ENCODE measurements around the gene KIF3A. TPM values are rescaled to one million over a fixed set of nuclear protein-coding genes. Genes with fewer than 3 reads are reported as not detected.
"Not testable (repeated sequence)": the region's sequence is repeated elsewhere in the genome, so short reads cannot be mapped to it uniquely, and the experiment has no call there.

KIF3A gene
- total RNA-seq, 1 experiment from 2014 or later: 3.2 TPM

DNA sequence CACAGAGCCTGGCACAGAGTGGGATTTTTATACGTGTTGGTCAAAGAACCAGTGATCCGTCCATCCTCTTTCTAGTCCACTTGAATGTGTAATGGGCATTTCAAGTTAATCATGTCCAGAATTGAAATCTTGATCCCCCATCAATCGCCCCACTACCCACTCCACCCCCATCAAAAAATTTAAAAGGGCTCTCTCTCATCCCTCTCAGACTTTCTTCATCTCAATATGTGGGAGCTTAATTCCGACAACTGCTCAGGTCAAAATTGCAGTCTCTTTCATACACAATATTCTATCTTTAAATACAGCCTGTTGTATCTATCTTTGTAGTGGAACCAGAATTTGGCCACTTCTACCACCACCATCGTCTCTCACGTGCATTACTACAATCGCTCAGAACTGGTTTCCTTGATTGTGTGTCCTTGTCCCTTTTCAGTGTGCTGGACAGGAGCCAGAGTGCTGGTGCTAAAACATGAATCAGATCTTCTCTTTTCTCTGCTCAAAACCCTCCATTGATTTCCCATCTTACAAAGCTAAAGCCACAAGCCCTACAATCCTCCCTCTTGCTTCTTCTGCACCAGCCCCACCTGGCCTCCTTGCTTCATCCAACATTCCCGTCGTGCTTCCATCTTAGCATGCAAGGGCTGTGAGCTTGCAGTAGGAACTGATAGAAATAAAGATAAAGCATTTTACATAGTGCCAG is 786 bp upstream of the KIF3A start:
- DNase-seq: no peak
- peaks cover 2% of the 10 kb centered on the region; the same call in 1 of the 2 replicates for H3K27me3 ChIP-seq (ENCODE audit: control insufficient read depth, insufficient read depth, low read length)
- no peaks in the 10 kb centered on the region for H3K36me3 ChIP-seq (replicated peaks; ENCODE audit: control insufficient read depth, insufficient read depth, low read length)
- no peak overlapping the region for H3K4me3 ChIP-seq (ENCODE audit: insufficient read depth, low read depth, low read length)

DNA sequence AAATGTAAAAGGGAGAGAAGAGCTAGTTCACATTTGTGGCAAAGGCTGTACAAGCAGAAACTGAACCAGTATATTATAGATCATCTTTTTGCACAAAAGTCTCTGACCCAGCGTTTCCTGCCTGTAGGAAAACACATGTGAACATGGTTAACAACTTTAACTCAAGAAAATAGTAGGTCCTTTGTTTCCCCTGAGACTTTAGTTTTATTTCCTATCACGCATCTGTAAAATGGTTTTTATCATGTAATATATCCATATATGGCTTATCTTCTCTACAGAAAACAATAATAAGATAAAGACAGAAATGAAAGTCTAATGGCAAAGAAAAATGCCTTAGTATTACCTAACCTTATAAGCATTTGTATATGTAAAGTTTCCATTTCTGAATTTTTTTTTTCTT is 2.7 kb downstream of the KIF3A start:
- Histone ChIP-seq H3K36me3 (replicated peaks; ENCODE audit: control insufficient read depth, insufficient read depth, low read length) (no peaks in the 10 kb centered on the region), H3K4me3 (ENCODE audit: insufficient read depth, low read depth, low read length) (no peak overlapping the region), H3K27me3 (ENCODE audit: control insufficient read depth, insufficient read depth, low read length) (peaks cover 2% of the 10 kb centered on the region; the same call in 1 of the 2 replicates)
- DNase-seq: no peak

DNA sequence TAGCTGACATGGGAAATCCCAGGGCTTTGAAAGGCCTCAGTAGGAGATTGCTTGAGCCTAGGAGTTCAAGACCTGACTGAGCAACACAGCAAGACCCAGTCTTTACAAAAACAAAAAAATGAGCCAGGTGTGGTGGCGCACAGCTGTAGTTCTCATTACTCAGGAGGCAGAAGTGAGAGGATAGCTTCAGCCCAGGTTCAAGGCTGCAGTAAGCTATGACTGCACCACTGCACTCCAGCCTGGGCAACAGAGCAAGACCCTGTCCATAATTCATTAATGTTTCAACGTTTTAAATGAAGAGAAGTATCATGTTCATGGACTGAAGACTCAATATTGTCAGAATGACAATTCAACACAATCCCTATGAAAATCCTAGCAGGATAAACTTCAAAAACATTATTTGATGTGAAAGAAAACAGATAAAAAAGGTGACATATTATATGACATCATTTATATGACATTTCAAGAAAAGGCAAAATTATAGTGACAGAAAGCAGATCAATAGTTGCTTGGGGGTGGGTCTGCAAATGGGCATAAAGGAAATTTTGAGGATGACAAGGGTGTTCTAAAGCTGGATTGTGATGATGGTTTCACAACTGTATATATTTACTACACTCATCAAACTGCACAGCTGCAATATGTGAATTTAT is 3.7 kb downstream of the KIF3A start:
- Histone ChIP-seq H3K27me3 (ENCODE audit: control insufficient read depth, insufficient read depth, low read length) (no peaks in the 10 kb centered on the region; the same call in 1 of the 2 replicates), H3K4me3 (ENCODE audit: insufficient read depth, low read depth, low read length) (no peak overlapping the region), H3K36me3 (replicated peaks; ENCODE audit: control insufficient read depth, insufficient read depth, low read length) (no peaks in the 10 kb centered on the region)
- DNase-seq: no peak

DNA sequence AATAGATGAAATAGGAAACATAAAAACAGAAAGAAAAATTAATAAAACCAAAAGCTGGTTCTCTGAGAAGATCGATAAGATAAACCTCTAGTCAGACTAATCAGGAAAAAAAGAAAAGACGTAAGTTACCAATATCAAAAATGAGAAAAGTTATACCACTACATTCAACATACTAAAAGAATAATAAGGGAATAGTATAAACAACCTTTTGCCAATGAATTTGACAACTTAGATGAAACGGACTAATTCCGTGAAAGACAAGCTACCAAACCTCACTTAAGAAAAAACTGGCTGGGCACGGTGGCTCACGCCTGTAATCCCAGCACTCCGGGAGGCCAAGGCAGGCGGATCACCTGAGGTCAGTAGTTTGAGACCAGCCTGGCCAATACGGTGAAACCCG is 7.5 kb downstream of the KIF3A start:
- H3K27me3 ChIP-seq (ENCODE audit: control insufficient read depth, insufficient read depth, low read length): no peaks in the 10 kb centered on the region
- no peak overlapping the region for H3K4me3 ChIP-seq (ENCODE audit: insufficient read depth, low read depth, low read length)
- H3K36me3 ChIP-seq (replicated peaks; ENCODE audit: control insufficient read depth, insufficient read depth, low read length): no peaks in the 10 kb centered on the region
- no peak for DNase-seq

DNA sequence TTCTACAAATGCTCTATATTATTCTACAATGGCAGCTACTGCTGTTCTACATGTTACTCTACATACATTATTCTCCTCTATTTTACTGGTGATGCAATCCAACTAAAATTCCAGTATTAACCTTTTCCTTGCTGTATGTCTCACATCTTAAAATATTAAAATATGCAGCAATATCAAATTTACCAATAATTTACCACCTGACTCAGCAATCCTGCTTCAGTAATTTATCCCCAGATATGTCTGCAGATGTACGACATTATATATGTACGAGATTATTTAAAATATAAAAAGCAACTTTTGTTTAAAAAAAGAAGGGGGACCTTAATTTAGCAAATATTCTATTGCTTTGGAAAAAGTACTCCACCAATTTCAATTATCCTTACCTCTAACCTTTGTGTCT is 11.6 kb downstream of the KIF3A start:
- Histone ChIP-seq H3K4me3 (ENCODE audit: insufficient read depth, low read depth, low read length) (no peak overlapping the region), H3K27me3 (ENCODE audit: control insufficient read depth, insufficient read depth, low read length) (no peaks in the 10 kb centered on the region), H3K36me3 (replicated peaks; ENCODE audit: control insufficient read depth, insufficient read depth, low read length) (no peaks in the 10 kb centered on the region)
- no peak for DNase-seq

DNA sequence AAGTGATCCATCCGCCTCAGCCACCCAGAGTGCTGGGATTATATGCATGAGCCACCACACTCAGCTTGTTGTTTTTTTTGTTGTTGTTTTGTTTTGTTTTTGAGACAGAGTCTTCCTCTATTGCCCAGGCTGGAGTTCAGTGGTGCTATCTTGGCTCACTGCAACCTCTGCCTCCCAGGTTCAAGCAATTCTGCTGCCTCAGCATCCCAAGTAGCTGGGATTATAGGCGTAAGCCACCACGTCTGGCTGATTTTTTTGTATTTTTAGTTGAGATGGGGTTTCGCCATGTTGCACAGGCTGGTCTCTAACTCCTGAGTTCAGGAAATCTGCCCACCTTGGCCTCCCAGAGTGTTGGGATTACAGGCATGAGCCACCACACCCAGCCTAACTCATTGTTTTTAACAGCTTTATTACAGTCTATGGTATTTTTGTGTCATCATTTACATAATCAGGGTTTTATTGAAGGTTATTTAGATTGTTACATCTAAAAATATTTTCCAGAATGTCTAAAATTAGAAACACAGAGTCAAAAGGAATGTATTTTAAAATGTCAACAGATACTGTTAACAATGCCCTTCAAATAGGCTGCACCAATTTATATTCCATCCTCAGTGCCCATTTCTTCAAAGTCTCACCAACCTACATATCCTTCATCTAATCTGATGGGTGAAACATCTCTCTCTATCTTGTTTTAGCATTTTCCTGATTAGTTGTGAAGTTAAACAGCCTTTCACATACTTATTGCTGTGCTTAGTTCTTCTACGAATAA is 18.6 kb downstream of the KIF3A start:
- no peak for DNase-seq
- no peaks in the 10 kb centered on the region for H3K27me3 ChIP-seq (ENCODE audit: control insufficient read depth, insufficient read depth, low read length)
- no peaks in the 10 kb centered on the region for H3K36me3 ChIP-seq (replicated peaks; ENCODE audit: control insufficient read depth, insufficient read depth, low read length)
- H3K4me3 ChIP-seq (ENCODE audit: insufficient read depth, low read depth, low read length): no peak overlapping the region

DNA sequence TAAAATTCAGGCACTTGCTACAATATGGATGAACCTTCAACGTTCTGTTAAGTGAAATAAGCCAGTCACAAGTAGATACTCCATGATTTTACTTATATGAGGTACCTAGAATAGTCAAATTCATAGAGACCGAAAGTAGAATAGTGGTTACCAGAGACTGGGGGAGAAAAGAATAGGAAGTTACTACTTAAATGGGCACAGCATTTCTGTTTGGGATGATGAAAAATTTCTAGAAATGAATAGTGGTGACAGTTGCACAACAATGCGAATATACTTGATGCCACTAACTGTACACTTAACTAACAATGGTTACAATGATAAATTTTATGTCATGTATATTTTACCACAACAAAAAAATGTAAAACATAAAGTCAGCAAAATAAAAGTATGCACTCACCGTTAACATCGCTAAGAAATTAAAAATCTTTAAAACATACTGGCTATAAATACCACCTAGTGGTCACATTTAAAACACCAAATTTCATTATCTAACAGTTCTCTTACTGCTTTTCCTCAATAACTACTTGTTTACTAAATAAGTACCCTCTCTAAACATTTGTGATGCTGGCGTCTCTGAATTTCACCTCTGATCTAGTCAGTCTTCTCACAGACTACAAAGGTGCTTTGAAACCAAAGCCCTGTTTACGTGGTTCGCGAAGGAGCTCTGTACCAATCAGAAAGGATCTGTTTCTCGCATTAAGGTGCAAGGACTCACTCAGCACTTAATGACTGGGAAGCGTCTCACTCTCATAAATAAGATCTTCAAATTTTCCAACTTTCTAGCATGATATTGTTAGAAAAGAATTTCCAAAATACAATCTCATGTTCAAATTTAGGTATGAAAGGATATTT is 22.7 kb downstream of the KIF3A start:
- Histone ChIP-seq H3K4me3 (ENCODE audit: insufficient read depth, low read depth, low read length) (no peak overlapping the region), H3K36me3 (replicated peaks; ENCODE audit: control insufficient read depth, insufficient read depth, low read length) (no peaks in the 10 kb centered on the region), H3K27me3 (ENCODE audit: control insufficient read depth, insufficient read depth, low read length) (no peaks in the 10 kb centered on the region)
- DNase-seq: no peak

DNA sequence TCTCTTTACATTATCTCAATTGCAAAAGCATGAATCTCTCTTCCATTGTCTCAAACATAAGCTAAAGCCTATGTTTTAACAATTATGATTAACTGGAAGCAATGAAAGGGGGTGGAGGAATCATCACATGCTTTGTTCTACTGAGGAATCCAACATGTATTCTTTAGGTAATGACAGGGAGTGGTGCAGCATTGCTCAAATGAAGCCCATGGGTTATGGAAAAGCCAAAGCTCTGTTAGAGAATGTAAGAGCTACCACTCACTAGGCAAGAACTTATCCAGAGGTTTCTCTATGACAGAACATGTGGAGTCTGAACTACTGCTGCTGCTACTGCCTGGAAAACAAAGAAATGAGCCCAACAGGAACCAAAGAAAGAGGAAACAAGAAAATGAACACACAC is 28.7 kb downstream of the KIF3A start:
- H3K27me3 ChIP-seq (ENCODE audit: control insufficient read depth, insufficient read depth, low read length): no peaks in the 10 kb centered on the region
- DNase-seq: no peak
- no peak overlapping the region for H3K4me3 ChIP-seq (ENCODE audit: insufficient read depth, low read depth, low read length)
- no peaks in the 10 kb centered on the region for H3K36me3 ChIP-seq (replicated peaks; ENCODE audit: control insufficient read depth, insufficient read depth, low read length)

DNA sequence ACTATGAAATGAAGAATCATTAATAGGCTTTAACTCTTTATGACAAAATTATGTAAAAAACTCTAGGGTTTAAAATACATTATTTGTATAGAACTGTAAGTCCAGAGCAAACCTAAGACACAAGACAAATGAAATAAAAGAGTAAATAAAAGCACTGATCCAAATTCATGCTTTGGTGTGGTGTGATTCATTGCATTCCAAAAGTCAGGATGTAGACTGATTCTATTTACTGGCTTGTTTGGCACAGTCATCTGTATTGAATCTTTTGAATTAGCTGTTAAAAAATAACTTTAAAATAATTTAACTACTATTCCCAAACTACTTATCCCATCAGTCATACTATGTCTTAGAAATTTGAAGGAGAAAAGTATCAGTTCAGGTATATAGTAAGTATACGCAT is 32.5 kb downstream of the KIF3A start:
- H3K4me3 ChIP-seq (ENCODE audit: insufficient read depth, low read depth, low read length): no peak overlapping the region
- no peaks in the 10 kb centered on the region for H3K36me3 ChIP-seq (replicated peaks; ENCODE audit: control insufficient read depth, insufficient read depth, low read length)
- H3K27me3 ChIP-seq (ENCODE audit: control insufficient read depth, insufficient read depth, low read length): no peaks in the 10 kb centered on the region
- DNase-seq: no peak

DNA sequence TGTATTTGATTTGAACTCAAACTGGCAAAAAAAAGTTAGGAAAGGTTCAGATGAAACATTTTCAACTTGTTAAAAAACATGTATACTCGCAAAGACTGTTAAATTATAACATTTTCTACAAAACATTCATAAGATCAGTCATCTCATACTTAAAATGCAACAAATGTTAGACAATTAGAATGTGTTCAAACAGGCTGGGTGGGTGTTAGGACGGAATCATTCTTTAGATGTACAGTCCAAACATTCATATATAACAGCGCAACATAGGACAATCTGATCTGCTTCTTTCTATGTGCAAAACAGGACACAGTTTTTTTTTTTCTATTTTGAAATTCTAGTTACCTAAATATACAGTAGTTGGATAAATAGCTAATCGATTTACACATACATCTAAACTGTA is 41.4 kb downstream of the KIF3A start:
- Histone ChIP-seq H3K27me3 (ENCODE audit: control insufficient read depth, insufficient read depth, low read length) (no peaks in the 10 kb centered on the region), H3K4me3 (ENCODE audit: insufficient read depth, low read depth, low read length) (no peak overlapping the region), H3K36me3 (replicated peaks; ENCODE audit: control insufficient read depth, insufficient read depth, low read length) (no peaks in the 10 kb centered on the region)
- no peak for DNase-seq

DNA sequence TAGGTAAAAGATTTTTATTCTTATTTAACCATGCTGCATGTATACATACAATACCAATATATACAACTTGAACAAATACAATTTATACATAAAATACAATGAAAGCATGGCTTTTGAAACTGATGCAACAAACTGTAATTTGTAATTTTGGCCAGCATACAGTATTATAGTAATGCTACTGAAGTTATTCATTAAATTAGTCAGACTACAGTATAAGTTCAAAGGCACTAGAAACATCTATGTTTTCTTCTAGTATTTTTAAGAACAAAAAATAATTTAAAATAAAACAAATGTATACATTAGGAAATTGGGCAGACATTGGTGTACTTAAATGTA is 44.7 kb downstream of the KIF3A start:
- no peaks in the 10 kb centered on the region for H3K27me3 ChIP-seq (ENCODE audit: control insufficient read depth, insufficient read depth, low read length)
- no peak overlapping the region for H3K4me3 ChIP-seq (ENCODE audit: insufficient read depth, low read depth, low read length)
- no peaks in the 10 kb centered on the region for H3K36me3 ChIP-seq (replicated peaks; ENCODE audit: control insufficient read depth, insufficient read depth, low read length)
- no peak for DNase-seq

DNA sequence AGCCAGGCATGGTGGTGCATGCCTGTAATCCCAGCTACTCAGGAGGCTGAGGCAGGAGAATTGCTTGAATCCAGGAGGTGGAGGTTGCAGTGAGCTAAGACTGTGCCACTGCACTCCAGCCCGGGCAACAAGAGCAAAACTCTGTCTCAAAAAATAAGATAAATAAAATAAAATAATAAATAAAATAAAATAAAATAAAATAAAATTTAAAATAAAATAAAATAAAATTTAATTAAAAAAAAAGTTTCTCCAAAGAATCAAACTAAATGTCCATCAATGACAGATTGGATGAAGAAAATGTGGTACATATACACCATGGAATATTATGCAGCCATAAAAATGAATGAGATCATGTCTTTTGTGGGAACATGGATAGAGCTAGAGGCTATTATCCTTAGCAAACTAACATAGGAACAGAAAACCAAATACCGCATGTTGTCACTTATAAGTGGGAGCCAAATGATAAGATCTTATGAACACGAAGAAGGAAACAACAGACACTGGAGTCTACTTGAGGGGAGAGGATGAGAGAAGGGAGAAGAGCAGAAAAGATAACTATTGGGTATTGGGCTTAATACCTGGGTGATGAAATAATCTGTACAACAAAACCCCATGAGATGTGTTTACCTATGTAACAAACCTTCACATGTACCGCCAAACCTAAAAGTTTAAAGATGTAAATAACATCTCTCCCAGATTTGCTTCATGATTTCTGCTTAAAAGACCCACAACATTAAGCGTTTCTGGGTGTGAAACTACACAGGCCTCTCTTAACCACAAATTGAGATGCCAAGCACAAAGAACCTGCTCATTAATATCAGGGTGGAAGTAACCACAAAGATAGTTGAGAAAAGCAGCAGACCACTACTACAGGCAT is 45.4 kb downstream of the KIF3A start:
- H3K27me3 ChIP-seq (ENCODE audit: control insufficient read depth, insufficient read depth, low read length); H3K36me3 ChIP-seq (replicated peaks; ENCODE audit: control insufficient read depth, insufficient read depth, low read length); H3K4me3 ChIP-seq (ENCODE audit: insufficient read depth, low read depth, low read length); DNase-seq: not testable (repeated sequence)

DNA sequence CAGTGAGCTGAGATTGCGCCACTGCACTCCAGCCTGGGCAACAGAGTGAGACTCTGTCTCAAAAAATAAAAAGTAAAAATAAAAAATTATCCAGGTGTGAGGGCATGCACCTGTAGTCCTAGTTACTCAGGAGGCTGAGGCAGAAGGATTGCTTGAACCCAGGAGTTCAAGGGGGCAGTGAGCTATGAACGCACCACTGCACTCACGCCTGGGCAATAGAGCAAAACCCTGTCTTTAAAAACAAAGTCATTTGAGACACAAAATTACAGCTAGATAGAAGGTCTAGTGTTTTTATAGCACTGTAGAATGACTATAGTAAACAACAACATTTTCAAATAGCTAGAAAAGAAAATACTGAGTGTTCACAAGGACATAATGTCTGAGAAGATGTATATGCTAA is 47.2 kb downstream of the KIF3A start:
- no peak for DNase-seq
- Histone ChIP-seq H3K36me3 (replicated peaks; ENCODE audit: control insufficient read depth, insufficient read depth, low read length) (no peaks in the 10 kb centered on the region), H3K27me3 (ENCODE audit: control insufficient read depth, insufficient read depth, low read length) (no peaks in the 10 kb centered on the region), H3K4me3 (ENCODE audit: insufficient read depth, low read depth, low read length) (no peak overlapping the region)

DNA sequence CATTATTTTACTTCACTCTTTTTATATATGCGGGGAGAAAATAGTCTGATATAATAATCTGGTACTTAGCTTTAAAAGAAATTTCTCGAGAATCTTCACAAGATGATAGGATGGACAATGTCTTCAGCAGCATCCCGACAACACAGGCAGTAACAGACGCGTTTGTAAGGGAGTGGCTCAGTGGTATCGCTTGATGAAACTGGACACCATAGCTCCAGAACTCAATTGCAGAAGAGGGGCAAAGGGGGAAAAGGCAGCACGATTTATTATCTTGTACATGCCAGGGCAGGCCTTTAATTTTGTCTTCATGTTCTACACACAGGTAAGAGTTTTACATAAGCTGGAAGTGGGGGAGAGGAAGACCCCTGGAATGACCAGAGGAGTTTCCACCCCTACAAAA is 47.8 kb downstream of the KIF3A start:
- no peak overlapping the region for H3K4me3 ChIP-seq (ENCODE audit: insufficient read depth, low read depth, low read length)
- H3K36me3 ChIP-seq (replicated peaks; ENCODE audit: control insufficient read depth, insufficient read depth, low read length): no peaks in the 10 kb centered on the region
- H3K27me3 ChIP-seq (ENCODE audit: control insufficient read depth, insufficient read depth, low read length): no peaks in the 10 kb centered on the region
- no peak for DNase-seq

Measured in H7 (cell line).